Lung (tissue), 12 donors: ENCODE measurements around the gene VDAC1. TPM values are rescaled to one million over a fixed set of nuclear protein-coding genes. Genes with fewer than 3 reads are reported as not detected.

Source experiments
- ATAC-seq: fragments of 200-7000 bp; cut with Tn5 transposase; one replicate; pipeline ENCODE4 v1.9.1; 2020; ENCODE audit warnings: moderate number of reproducible peaks; ENCODE audit not compliant: insufficient read depth, low FRiP score
- DNase-seq, 3 donors: peaks; one replicate each; pipeline ENCODE4 v3.0.0-alpha.2; 2013 to 2017
- H3K27ac ChIP-seq, 2 donors: one replicate each; pipeline ENCODE4 v1.5.1; 2013; ENCODE audit warnings: mild to moderate bottlenecking in 2 of 2, moderate library complexity in 2 of 2, control low read depth in 1 of 2, inconsistent platforms in 1 of 2, low read depth in 1 of 2, low read length in 1 of 2
- H3K27me3 ChIP-seq, 3 donors: one replicate each; pipeline ENCODE4 v1.5.1; 2013; ENCODE audit warnings: low read length in 2 of 3; ENCODE audit not compliant: control insufficient read depth in 3 of 3, insufficient read depth in 3 of 3
- H3K36me3 ChIP-seq, 4 donors: one replicate each; pipeline ENCODE4 v1.5.1; 2013; ENCODE audit warnings: low read length in 4 of 4, mild to moderate bottlenecking in 1 of 4, moderate library complexity in 1 of 4; ENCODE audit not compliant: control insufficient read depth in 4 of 4, insufficient read depth in 4 of 4
- H3K4me1 ChIP-seq, 5 donors: one replicate each; pipeline ENCODE4 v1.5.1; 2013; ENCODE audit warnings: low read length in 5 of 5, mild to moderate bottlenecking in 2 of 5, moderate library complexity in 1 of 5; ENCODE audit not compliant: control insufficient read depth in 5 of 5, insufficient read depth in 5 of 5
- H3K4me3 ChIP-seq: one replicate; pipeline ENCODE4 v1.5.1; 2013; ENCODE audit warnings: mild to moderate bottlenecking, control low read depth, moderate library complexity
- H3K9ac ChIP-seq, 2 donors: one replicate each; pipeline ENCODE4 v1.5.1; 2013; ENCODE audit warnings: low read length in 2 of 2, control low read depth in 1 of 2; ENCODE audit not compliant: insufficient read depth in 1 of 2
- H3K9me3 ChIP-seq, 4 donors: one replicate each; pipeline ENCODE4 v1.5.1; 2013; ENCODE audit warnings: low read length in 3 of 4, mild to moderate bottlenecking in 1 of 4, moderate library complexity in 1 of 4; ENCODE audit not compliant: control insufficient read depth in 4 of 4, insufficient read depth in 3 of 4
- WGBS, 2 donors: extraction: QIAGEN DNeasy Blood & Tissue Kit; methylation state at CpG; one replicate each; pipeline ENCODE4 v1.1.7; 2013; 5-methylcytosine and 5-hydroxymethylcytosine counted together
- polyA plus RNA-seq, 2 donors: library from polyadenylated mRNA; stranded (reverse); fragments of 200-250 nt; gene quantifications; one replicate each; pipeline ENCODE4 v1.2.1, GENCODE V29; 2013
- total RNA-seq, 2 donors: library from RNA; depleted of rRNA in 1 of 2; stranded (reverse); fragments of >200 nt in 1 of 2; gene quantifications; one replicate each; pipeline ENCODE4 v1.2.1, GENCODE V29; 2014 to 2021
- TF ChIP-seq, protein P1 (sequence below): IDR thresholded peaks from 2 replicates; pipeline ENCODE4 v1.5.1; 2012; ENCODE audit warnings: mild to moderate bottlenecking; ENCODE audit errors: control extremely low read depth, extremely low read depth
- donor health status: control.
- donor health status: control.
- donor health status: Bipolar disorder and iron deficiency.
- donor health status: healthy.
- donor health status: DM: yes; HTN: yes; CAD: no.

Gene VDAC1
- total and polyA plus RNA-seq, 4 donors: 107 to 136 (median 120) TPM

DNA sequence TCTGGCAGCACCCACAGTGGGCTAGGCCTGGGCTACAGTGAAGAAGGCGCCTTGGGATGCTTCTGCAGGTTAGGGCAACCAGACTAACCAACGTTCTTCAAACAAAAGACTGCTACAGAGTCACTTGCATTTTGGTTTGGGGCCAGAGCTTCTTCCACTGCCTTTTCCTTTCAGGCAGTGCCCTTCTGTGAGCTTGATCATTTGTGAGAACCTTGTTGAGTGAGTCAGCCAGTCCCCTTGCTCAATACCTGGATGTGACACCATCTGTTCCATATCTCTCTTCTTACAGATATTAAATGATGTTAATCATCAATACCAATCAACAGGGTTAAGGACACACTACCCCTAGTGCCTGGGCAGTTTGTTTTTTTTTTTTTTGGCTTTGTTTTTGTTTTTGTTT, 46.5 kb upstream of the VDAC1 start:
- WGBS, 2 donors: 88 to 91% methylated on average over 2 of the region's 2 CpGs
- H3K9me3 ChIP-seq: no peaks in the 10 kb centered on the region
- no peaks in the 10 kb centered on the region for H3K36me3 ChIP-seq
- no peak overlapping the region for H3K9ac ChIP-seq
- H3K4me3 ChIP-seq: no peak overlapping the region
- H3K27me3 ChIP-seq: no peaks in the 10 kb centered on the region
- no peaks in the 10 kb centered on the region for H3K4me1 ChIP-seq
- H3K27ac ChIP-seq: no peak overlapping the region
- ATAC-seq (no peak), DNase-seq (no peak)
- TF ChIP-seq, protein P1, sequence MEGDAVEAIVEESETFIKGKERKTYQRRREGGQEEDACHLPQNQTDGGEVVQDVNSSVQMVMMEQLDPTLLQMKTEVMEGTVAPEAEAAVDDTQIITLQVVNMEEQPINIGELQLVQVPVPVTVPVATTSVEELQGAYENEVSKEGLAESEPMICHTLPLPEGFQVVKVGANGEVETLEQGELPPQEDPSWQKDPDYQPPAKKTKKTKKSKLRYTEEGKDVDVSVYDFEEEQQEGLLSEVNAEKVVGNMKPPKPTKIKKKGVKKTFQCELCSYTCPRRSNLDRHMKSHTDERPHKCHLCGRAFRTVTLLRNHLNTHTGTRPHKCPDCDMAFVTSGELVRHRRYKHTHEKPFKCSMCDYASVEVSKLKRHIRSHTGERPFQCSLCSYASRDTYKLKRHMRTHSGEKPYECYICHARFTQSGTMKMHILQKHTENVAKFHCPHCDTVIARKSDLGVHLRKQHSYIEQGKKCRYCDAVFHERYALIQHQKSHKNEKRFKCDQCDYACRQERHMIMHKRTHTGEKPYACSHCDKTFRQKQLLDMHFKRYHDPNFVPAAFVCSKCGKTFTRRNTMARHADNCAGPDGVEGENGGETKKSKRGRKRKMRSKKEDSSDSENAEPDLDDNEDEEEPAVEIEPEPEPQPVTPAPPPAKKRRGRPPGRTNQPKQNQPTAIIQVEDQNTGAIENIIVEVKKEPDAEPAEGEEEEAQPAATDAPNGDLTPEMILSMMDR: no peak

DNA sequence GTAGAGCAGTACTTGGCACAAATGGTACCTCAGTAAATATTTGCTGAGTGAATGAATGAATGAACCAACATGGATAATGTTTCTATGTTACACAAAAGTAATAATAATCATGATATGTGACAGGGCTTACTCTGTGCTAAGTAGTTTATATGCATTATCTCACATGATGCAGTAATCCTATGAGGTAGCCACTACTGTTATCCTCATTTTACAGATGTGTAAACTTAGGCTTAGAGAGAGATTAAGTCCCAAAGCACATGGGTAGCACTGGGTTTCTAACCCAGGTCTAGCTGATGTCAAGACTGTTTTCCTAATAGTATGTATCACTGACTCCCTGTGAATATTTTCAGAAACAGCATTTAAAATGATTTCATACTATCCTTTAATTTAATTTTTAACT, 44.1 kb upstream of the VDAC1 start:
- no peak for ATAC-seq
- Histone ChIP-seq H3K9me3 (no peaks in the 10 kb centered on the region), H3K4me3 (no peak overlapping the region), H3K9ac (no peak overlapping the region), H3K36me3 (no peaks in the 10 kb centered on the region), H3K27ac (no peak overlapping the region), H3K4me1 (no peaks in the 10 kb centered on the region), H3K27me3 (no peaks in the 10 kb centered on the region)
- TF ChIP-seq, protein P1: no peak
- DNase-seq: no peak

DNA sequence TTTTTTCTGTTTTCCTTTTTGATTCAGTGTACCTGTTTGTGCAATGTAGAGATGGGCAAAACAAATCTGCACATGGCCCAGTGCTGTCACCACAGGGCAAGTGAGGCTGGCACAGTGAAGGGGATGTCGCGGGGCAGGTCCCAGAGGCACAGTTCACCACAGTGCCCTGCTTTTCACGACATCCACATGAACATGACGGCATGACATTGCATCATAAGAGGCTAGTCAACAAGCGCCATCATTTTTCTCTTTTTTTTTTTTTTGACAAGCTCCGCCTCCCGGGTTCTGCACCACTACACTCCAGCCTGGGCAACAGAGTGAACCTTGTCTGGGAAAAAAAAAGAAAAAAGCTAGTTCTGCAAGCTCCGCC, 42.9 kb upstream of the VDAC1 start:
- no peaks in the 10 kb centered on the region for H3K4me1 ChIP-seq
- DNase-seq: no peak
- no peaks in the 10 kb centered on the region for H3K36me3 ChIP-seq
- ATAC-seq: no peak
- 83 to 93% methylated on average over 8 of the region's 8 CpGs for WGBS, 2 donors
- no peak overlapping the region for H3K27ac ChIP-seq
- H3K27me3 ChIP-seq: no peaks in the 10 kb centered on the region
- TF ChIP-seq, protein P1: no peak
- H3K9ac ChIP-seq: no peak overlapping the region
- H3K9me3 ChIP-seq: no peaks in the 10 kb centered on the region
- H3K4me3 ChIP-seq: no peak overlapping the region

DNA sequence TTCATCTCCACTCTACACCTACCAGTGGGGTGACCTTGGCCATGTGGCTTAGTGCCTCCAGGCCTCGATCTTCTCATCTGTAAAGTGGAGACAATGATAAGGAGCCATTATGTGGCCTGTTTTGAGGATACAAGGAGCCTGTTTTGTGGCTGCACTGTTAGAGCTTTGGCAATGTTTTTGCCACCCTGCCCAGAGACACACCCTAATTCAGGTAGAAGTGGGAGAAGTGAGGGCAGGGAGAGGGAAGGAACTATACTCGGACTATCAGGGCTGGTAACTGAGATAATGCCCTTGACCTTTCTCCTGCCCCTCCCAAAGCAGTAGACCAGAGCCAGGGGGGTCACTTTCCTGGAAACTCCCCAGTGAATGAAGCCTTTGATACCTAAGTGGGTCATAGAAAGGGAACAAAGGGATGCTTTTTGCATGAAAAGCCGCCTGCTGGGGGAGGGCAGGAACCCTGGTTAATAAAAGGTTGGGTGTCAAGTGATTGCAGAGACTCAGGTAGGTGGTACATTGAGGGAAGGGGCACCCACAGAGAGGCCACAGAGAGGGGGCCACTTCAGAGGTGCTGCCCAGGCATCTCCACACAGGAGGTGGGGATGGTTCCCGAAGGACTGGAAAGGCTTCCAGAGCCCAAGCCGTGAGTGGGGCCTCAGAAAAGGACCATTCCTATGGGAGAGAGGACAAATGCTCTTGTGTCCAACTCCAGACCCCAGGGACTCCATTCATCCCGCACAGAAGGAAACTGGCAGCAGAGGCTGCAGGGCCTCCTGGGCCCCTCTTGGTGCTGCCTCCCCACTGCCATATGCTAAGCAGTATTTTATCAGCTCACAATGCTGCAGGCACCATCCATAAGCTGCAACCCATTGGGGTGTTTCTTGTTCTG, 42.3 kb upstream of the VDAC1 start:
- Histone ChIP-seq H3K4me1 (no peaks in the 10 kb centered on the region), H3K9me3 (no peaks in the 10 kb centered on the region), H3K27me3 (no peaks in the 10 kb centered on the region), H3K36me3 (no peaks in the 10 kb centered on the region), H3K4me3 (no peak overlapping the region), H3K9ac (no peak overlapping the region), H3K27ac (no peak overlapping the region)
- DNase-seq (no peak), ATAC-seq (no peak)
- WGBS, 2 donors: 78 to 84% methylated on average over 6 of the region's 6 CpGs
- TF ChIP-seq, protein P1: no peak
